Measurements from ENCODE around the gene SYCE3.
"Not testable (repeated sequence)": the region's sequence is repeated elsewhere in the genome, so short reads cannot be mapped to it uniquely, and the experiment has no call there.

SYCE3 gene

GRCh38 chr22:50522806-50523438 is 39.8 kb downstream of the SYCE3 start:
- Histone ChIP-seq H3K9ac (ENCODE audit: low read length) (no peak overlapping the region), H3K9me3 (ENCODE audit: control insufficient read depth, low read length) (no peaks in the 10 kb centered on the region), H3K27me3 (ENCODE audit: control insufficient read depth, insufficient read depth, low read length) (no peaks in the 10 kb centered on the region), H3K4me3 (ENCODE audit: low read length) (no peak overlapping the region), H3K4me1 (ENCODE audit: control insufficient read depth, insufficient read depth, low read length) (peaks cover 36% of the 10 kb centered on the region), H3K36me3 (ENCODE audit: control insufficient read depth, insufficient read depth, low read length) (peaks cover 26% of the 10 kb centered on the region)

DNA sequence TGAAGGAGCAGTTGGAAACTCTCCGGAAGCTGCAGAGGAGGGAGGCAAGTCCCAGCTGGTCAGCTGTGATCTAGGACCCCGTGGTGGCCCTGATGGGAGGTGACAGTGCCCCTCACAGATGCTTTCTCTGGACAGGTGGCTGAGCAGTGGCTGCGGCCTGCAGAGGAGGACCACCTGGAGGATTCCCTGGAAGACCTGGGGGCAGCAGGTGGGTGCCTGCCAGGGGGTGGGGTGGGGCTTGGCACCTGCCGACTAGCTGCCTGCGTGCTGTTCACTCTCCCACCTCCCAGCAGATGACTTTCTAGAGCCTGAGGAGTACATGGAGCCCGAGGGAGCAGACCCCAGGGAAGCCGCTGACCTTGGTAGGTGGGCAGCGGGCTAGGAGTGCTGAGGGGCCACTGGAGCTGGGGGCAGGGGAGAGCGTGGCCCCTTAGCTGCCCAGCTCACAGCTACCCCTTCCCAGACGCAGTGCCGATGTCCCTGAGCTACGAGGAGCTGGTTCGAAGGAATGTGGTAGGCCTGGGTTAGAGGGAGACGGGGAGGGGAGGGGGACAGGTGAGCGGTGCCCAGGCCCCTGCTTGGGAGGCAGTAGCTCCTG is 40.4 kb downstream of the SYCE3 start:
- peaks cover 34% of the 10 kb centered on the region for H3K4me1 ChIP-seq (ENCODE audit: control insufficient read depth, insufficient read depth, low read length)
- no peak overlapping the region for H3K9ac ChIP-seq (ENCODE audit: low read length)
- peaks cover 26% of the 10 kb centered on the region for H3K36me3 ChIP-seq (ENCODE audit: control insufficient read depth, insufficient read depth, low read length)
- H3K27me3 ChIP-seq (ENCODE audit: control insufficient read depth, insufficient read depth, low read length) = no peaks in the 10 kb centered on the region
- no peak overlapping the region for H3K4me3 ChIP-seq (ENCODE audit: low read length)
- no peaks in the 10 kb centered on the region for H3K9me3 ChIP-seq (ENCODE audit: control insufficient read depth, low read length)

DNA sequence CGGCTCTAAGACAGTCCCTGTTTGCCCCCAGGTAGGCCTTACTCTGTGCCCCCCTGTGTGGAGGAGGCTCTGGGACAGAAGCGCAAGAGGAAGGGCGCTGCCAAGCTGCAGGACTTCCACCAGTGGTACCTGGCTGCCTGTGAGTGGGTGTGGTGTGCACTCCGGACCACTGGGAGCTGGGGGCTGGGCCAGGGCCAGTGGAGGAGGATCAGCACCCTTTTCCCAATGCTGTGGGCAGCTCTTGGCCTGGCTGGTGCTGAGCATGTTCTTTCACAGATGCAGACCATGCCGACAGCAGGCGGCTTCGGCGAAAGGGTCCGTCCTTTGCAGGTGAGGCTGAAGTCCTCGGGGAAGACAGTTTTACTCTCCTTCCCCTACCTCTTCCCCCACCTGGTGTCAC is 41.0 kb downstream of the SYCE3 start:
- Histone ChIP-seq H3K4me3 (ENCODE audit: low read length) (no peak overlapping the region), H3K9me3 (ENCODE audit: control insufficient read depth, low read length) (no peaks in the 10 kb centered on the region), H3K4me1 (ENCODE audit: control insufficient read depth, insufficient read depth, low read length) (peaks cover 28% of the 10 kb centered on the region), H3K36me3 (ENCODE audit: control insufficient read depth, insufficient read depth, low read length) (peaks cover 26% of the 10 kb centered on the region), H3K27me3 (ENCODE audit: control insufficient read depth, insufficient read depth, low read length) (no peaks in the 10 kb centered on the region), H3K9ac (ENCODE audit: low read length) (no peak overlapping the region)

DNA sequence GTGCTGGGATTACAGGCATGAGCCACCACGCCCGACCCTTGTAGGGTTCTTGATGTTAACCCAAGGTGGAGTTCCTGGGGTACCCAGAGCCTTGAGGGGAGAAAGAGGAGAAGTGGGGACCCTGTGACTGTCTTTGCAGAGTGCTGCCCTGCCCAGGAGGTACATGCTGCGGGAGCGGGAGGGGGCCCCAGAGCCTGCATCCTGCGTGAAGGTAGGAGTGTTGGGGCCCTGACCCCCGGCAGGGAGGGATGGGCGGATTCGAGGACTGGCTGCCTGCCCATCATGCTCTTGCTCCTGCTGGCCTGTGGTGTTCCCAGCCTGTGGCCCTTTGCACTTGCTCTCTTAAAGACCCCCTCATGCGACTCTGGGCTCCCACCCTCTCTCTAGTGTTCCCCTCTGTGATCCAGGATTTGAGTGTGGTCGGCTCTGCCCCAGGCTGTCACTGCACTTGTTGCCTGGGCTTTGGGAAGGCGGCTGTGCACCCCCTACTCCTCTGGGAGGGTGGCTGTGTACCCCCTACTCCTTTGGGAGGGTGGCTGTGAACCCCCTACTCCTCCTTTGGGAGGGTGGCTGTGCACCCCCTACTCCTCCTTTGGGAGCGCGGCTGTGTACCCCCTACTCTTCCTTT is 41.8 kb downstream of the SYCE3 start:
- H3K36me3 ChIP-seq (ENCODE audit: control insufficient read depth, insufficient read depth, low read length) = peaks cover 26% of the 10 kb centered on the region
- no peak overlapping the region for H3K9ac ChIP-seq (ENCODE audit: low read length)
- no peak overlapping the region for H3K4me3 ChIP-seq (ENCODE audit: low read length)
- H3K9me3 ChIP-seq (ENCODE audit: control insufficient read depth, low read length) = no peaks in the 10 kb centered on the region
- H3K4me1 ChIP-seq (ENCODE audit: control insufficient read depth, insufficient read depth, low read length) = peaks cover 24% of the 10 kb centered on the region
- H3K27me3 ChIP-seq (ENCODE audit: control insufficient read depth, insufficient read depth, low read length) = no peaks in the 10 kb centered on the region

DNA sequence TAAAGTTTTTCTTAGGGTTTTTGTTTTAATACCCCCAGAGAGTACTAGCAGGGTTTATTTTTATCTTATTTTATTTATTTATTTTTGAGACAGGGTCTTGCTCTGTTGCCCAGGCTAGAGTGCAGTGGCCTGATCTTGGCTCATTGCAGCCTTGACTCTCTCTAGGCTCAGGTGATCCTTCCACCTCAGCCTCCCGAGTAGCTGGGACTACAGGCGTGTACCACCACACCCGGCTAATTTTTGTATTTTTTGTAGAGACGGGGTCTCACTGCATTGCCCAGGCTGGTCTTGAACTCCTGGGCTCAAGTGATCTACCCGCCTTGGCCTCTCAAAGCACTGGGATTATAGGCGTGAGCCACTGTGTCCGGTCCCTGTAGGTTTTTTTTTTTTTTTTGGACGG is 42.5 kb downstream of the SYCE3 start:
- H3K9me3 ChIP-seq (ENCODE audit: control insufficient read depth, low read length); H3K4me3 ChIP-seq (ENCODE audit: low read length); H3K27me3 ChIP-seq (ENCODE audit: control insufficient read depth, insufficient read depth, low read length); H3K9ac ChIP-seq (ENCODE audit: low read length): not testable (repeated sequence)
- Histone ChIP-seq H3K36me3 (ENCODE audit: control insufficient read depth, insufficient read depth, low read length) (peaks cover 26% of the 10 kb centered on the region), H3K4me1 (ENCODE audit: control insufficient read depth, insufficient read depth, low read length) (peaks cover 24% of the 10 kb centered on the region)

DNA sequence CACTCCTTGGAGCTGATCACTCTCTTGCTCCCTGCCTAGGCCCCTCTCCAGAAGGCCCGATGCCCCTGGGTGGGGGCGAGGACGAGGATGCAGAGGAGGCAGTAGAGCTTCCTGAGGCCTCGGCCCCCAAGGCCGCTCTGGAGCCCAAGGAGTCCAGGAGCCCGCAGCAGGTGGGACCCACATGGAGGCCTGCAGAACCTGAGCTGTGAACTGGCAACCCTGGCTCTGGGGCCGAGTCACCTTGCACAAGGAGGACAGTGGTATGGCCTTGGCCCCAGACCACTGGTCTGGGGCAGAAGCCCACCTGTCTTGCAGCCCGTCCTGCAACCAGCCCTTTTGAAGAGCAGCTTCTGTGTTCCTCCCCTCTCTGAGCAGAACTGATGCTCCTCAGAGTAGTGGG is 43.6 kb downstream of the SYCE3 start:
- H3K9ac ChIP-seq (ENCODE audit: low read length) = no peak overlapping the region
- H3K36me3 ChIP-seq (ENCODE audit: control insufficient read depth, insufficient read depth, low read length) = peaks cover 26% of the 10 kb centered on the region

DNA sequence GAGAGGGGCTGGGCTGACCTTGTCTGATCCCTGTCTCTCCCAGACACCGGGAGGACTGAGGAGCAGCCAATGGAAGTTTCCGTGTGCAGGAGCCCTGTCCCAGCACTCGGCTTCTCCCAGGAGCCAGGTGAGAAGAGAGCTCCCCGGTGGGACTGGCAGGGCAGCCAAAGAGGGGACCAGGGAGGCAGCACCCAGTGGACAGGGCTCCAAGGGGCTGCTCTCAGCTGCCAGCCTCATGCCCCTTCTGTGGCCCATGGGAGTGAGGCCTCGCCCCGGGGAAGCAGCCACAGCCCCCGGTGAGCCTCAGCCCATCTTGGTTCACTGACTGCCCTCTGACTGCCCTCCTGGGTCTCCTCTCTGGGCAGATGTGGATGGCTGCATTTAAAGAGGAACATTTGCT is 44.1 kb downstream of the SYCE3 start:
- no peak overlapping the region for H3K9ac ChIP-seq (ENCODE audit: low read length)
- peaks cover 8% of the 10 kb centered on the region for H3K4me1 ChIP-seq (ENCODE audit: control insufficient read depth, insufficient read depth, low read length)
- no peaks in the 10 kb centered on the region for H3K27me3 ChIP-seq (ENCODE audit: control insufficient read depth, insufficient read depth, low read length)
- H3K9me3 ChIP-seq (ENCODE audit: control insufficient read depth, low read length) = no peaks in the 10 kb centered on the region
- H3K4me3 ChIP-seq (ENCODE audit: low read length) = no peak overlapping the region
- peaks cover 24% of the 10 kb centered on the region for H3K36me3 ChIP-seq (ENCODE audit: control insufficient read depth, insufficient read depth, low read length)

More for the DNA sequence above, 43.6 kb downstream of the SYCE3 start:
- H3K4me3 ChIP-seq (ENCODE audit: low read length) = no peak overlapping the region
- peaks cover 14% of the 10 kb centered on the region for H3K4me1 ChIP-seq (ENCODE audit: control insufficient read depth, insufficient read depth, low read length)
- H3K9me3 ChIP-seq (ENCODE audit: control insufficient read depth, low read length) = no peaks in the 10 kb centered on the region
- H3K27me3 ChIP-seq (ENCODE audit: control insufficient read depth, insufficient read depth, low read length) = no peaks in the 10 kb centered on the region

- peaks cover 14% of the 10 kb centered on the region for H3K36me3 ChIP-seq (ENCODE audit: control insufficient read depth, insufficient read depth, low read length)
Measured at GRCh38 chr22:50517495-50518260, 45.0 kb downstream of the SYCE3 start.

GRCh38 chr22:50516891-50517290 is 45.8 kb downstream of the SYCE3 start:
- no peaks in the 10 kb centered on the region for H3K4me1 ChIP-seq (ENCODE audit: control insufficient read depth, insufficient read depth, low read length)
- H3K9ac ChIP-seq (ENCODE audit: low read length) = no peak overlapping the region
- H3K36me3 ChIP-seq (ENCODE audit: control insufficient read depth, insufficient read depth, low read length) = peaks cover 7% of the 10 kb centered on the region
- no peak overlapping the region for H3K4me3 ChIP-seq (ENCODE audit: low read length)
- H3K27me3 ChIP-seq (ENCODE audit: control insufficient read depth, insufficient read depth, low read length) = no peaks in the 10 kb centered on the region
- no peaks in the 10 kb centered on the region for H3K9me3 ChIP-seq (ENCODE audit: control insufficient read depth, low read length)

More at GRCh38 chr22:50517495-50518260, 45.0 kb downstream of the SYCE3 start:
- Histone ChIP-seq H3K4me1 (ENCODE audit: control insufficient read depth, insufficient read depth, low read length) (no peaks in the 10 kb centered on the region), H3K9me3 (ENCODE audit: control insufficient read depth, low read length) (no peaks in the 10 kb centered on the region), H3K4me3 (ENCODE audit: low read length) (no peak overlapping the region), H3K9ac (ENCODE audit: low read length) (no peak overlapping the region), H3K27me3 (ENCODE audit: control insufficient read depth, insufficient read depth, low read length) (no peaks in the 10 kb centered on the region)

DNA sequence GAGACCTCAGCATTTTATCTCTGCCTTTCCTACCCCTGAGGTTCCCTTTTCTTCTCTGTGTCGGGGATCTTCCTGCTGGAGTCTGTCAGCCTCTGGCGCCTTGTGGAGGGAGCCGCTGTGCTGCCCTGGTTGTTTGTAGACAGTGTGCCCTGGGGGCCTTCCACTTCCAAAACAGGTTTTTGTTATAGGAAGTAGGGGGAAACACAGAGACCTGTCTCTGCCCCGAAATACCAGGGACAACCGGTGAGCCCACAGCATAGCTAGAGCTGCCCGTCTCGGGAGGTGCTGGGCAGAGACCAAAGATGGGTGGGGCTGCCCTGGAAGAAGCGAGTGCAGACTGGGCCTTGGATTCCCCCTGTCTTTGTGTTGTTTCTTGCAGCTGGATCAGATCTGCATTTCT is 46.7 kb downstream of the SYCE3 start:
- Histone ChIP-seq H3K9ac (ENCODE audit: low read length) (no peak overlapping the region), H3K36me3 (ENCODE audit: control insufficient read depth, insufficient read depth, low read length) (peaks cover 7% of the 10 kb centered on the region), H3K4me3 (ENCODE audit: low read length) (no peak overlapping the region)

GRCh38 chr22:50513175-50513574 is 49.5 kb downstream of the SYCE3 start:
- H3K9ac ChIP-seq (ENCODE audit: low read length) = no peak overlapping the region

More for the DNA sequence above, 46.7 kb downstream of the SYCE3 start:
- Histone ChIP-seq H3K27me3 (ENCODE audit: control insufficient read depth, insufficient read depth, low read length) (no peaks in the 10 kb centered on the region), H3K9me3 (ENCODE audit: control insufficient read depth, low read length) (no peaks in the 10 kb centered on the region), H3K4me1 (ENCODE audit: control insufficient read depth, insufficient read depth, low read length) (no peaks in the 10 kb centered on the region)

DNA sequence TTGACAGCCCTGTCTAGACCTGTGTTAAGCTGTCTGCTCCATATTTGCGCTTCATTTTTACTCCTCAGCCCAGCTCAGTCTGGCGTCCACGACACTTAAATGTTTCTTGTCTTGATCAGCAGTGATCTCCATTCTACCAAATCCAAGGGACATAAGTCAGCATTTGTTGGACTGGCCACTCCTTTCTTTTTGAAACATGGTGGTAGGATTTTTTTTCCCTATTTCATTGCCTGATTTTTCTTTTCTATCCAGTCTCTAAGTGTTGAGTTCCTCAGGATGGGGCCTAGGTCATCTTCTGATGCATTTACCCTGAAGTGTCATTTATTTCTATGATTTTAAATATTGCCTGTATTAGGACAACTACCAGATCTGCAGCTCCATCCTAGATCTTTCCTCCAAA is 53.8 kb downstream of the SYCE3 start:
- Histone ChIP-seq H3K4me3 (ENCODE audit: low read length) (peak overlapping the region; percentile 72), H3K9ac (ENCODE audit: low read length) (peak overlapping the region; percentile 65), H3K9me3 (ENCODE audit: control insufficient read depth, low read length) (no peaks in the 10 kb centered on the region), H3K27me3 (ENCODE audit: control insufficient read depth, insufficient read depth, low read length) (no peaks in the 10 kb centered on the region), H3K36me3 (ENCODE audit: control insufficient read depth, insufficient read depth, low read length) (no peaks in the 10 kb centered on the region), H3K4me1 (ENCODE audit: control insufficient read depth, insufficient read depth, low read length) (peaks cover 26% of the 10 kb centered on the region)

More at GRCh38 chr22:50513175-50513574, 49.5 kb downstream of the SYCE3 start:
- Histone ChIP-seq H3K9me3 (ENCODE audit: control insufficient read depth, low read length) (no peaks in the 10 kb centered on the region), H3K4me3 (ENCODE audit: low read length) (no peak overlapping the region), H3K4me1 (ENCODE audit: control insufficient read depth, insufficient read depth, low read length) (peaks cover 11% of the 10 kb centered on the region), H3K36me3 (ENCODE audit: control insufficient read depth, insufficient read depth, low read length) (no peaks in the 10 kb centered on the region), H3K27me3 (ENCODE audit: control insufficient read depth, insufficient read depth, low read length) (no peaks in the 10 kb centered on the region)
